H1 (cell line): ENCODE measurements around the gene KHDRBS1. TPM values are rescaled to one million over a fixed set of nuclear protein-coding genes. Genes with fewer than 3 reads are reported as not detected.

Experiments used
- ASH2L ChIP-seq: fragments of 200-600, 300-600 bp; sonication (generic); IDR thresholded peaks from one replicate; pipeline ENCODE4 v1.7.1; 2017; ENCODE audit warnings: low read length
- BCL11A ChIP-seq, 2 experiments: IDR thresholded peaks; one replicate each; pipeline ENCODE4 v1.6.1; 2011; ENCODE audit warnings: low read depth in 2 of 2, low read length in 2 of 2, mild to moderate bottlenecking in 2 of 2
- CTCF ChIP-seq, 3 experiments: IDR thresholded peaks; 1 replicate in 2 of 3; 2 replicates in 1 of 3; pipeline versions ENCODE4 v1.5.1 to v1.6.1; 2011; ENCODE audit warnings: low read length in 3 of 3, mild to moderate bottlenecking in 3 of 3, inconsistent platforms in 2 of 3, low read depth in 1 of 3, moderate library complexity in 1 of 3; ENCODE audit not compliant: insufficient read depth in 1 of 3; ENCODE audit errors: control extremely low read depth in 1 of 3
- E2F6 ChIP-seq: IDR thresholded peaks from 2 replicates; pipeline ENCODE4 v1.6.1; 2012; ENCODE audit warnings: inconsistent platforms
- FOSL1 ChIP-seq: IDR thresholded peaks from 2 replicates; pipeline ENCODE4 v1.6.1; 2011; ENCODE audit warnings: mild to moderate bottlenecking, low read depth, low read length, moderate library complexity; ENCODE audit not compliant: insufficient read depth
- GABPA ChIP-seq: IDR thresholded peaks from 2 replicates; pipeline ENCODE4 v1.6.1; 2011; ENCODE audit warnings: mild to moderate bottlenecking, low read length, moderate library complexity, borderline replicate concordance; ENCODE audit not compliant: insufficient read depth
- KDM1A ChIP-seq: fragments of 200-600, 300-600 bp; sonication (generic); IDR thresholded peaks from 2 replicates; pipeline ENCODE4 v1.7.1; 2016; ENCODE audit warnings: mild to moderate bottlenecking, low read length, borderline replicate concordance
- KDM4A ChIP-seq: IDR thresholded peaks from one replicate; pipeline ENCODE4 v1.7.1; 2012; ENCODE audit warnings: low read depth, mild to moderate bottlenecking, moderate library complexity, low read length, inconsistent platforms; ENCODE audit not compliant: severe bottlenecking
- PHF8 ChIP-seq: fragments of 200-600 bp; sonication (generic); conservative IDR thresholded peaks from 2 replicates; pipeline ENCODE4 v1.7.1; 2012; ENCODE audit warnings: low read depth, mild to moderate bottlenecking, inconsistent platforms, low read length, moderate library complexity
- RNF2 ChIP-seq: fragments of 200-900, 300-1000 bp; sonication (generic); IDR thresholded peaks from 2 replicates; pipeline ENCODE4 v1.7.1; 2016; ENCODE audit warnings: borderline replicate concordance, low read depth, mild to moderate bottlenecking, antibody characterized with exemption, low read length; ENCODE audit not compliant: poor library complexity, severe bottlenecking; ENCODE audit errors: missing control alignments
- SAP30 ChIP-seq: fragments of 300-600 bp; sonication (generic); IDR thresholded peaks from 2 replicates; pipeline ENCODE4 v1.7.1; 2012; ENCODE audit warnings: low read length, moderate library complexity, mild to moderate bottlenecking, inconsistent platforms; ENCODE audit not compliant: insufficient read depth, insufficient replicate concordance
- SIN3A ChIP-seq, 2 experiments: IDR thresholded peaks in 1 of 2; conservative IDR thresholded peaks in 1 of 2; 2 replicates each; pipeline ENCODE4 v1.6.1; 2011 to 2012; ENCODE audit warnings: low read length in 2 of 2, improper control_type of control experiment in 1 of 2, low read depth in 1 of 2, mild to moderate bottlenecking in 1 of 2
- SIRT6 ChIP-seq: IDR thresholded peaks from one replicate; pipeline ENCODE4 v1.7.1; 2012; ENCODE audit warnings: low read length, inconsistent platforms
- SRF ChIP-seq: IDR thresholded peaks from 2 replicates; pipeline ENCODE4 v1.6.1; 2011; ENCODE audit warnings: mild to moderate bottlenecking, low read depth, low read length, moderate library complexity
- TAF7 ChIP-seq: optimal IDR thresholded peaks from 2 replicates; pipeline ENCODE3; 2011; ENCODE audit warnings: low read depth, mild to moderate bottlenecking, inconsistent platforms, low read length, moderate library complexity, borderline replicate concordance
- ZNF274 ChIP-seq: IDR thresholded peaks from 2 replicates; pipeline ENCODE4 v1.7.0; 2012; ENCODE audit warnings: low read length, borderline replicate concordance; ENCODE audit errors: extremely low read depth
- polyA plus RNA-seq, 7 experiments: library from polyadenylated mRNA; depleted of rRNA in 3 of 7; stranded (reverse) in 5 of 7; unstranded in 2 of 7; fragments of >200 nt in 5 of 7; fragments of 200-250 nt in 2 of 7; gene quantifications; 1 replicate in 5 of 7; 2 replicates in 1 of 7; 4 replicates in 1 of 7; pipeline versions ENCODE4 v1.2.1 to v1.2.3, GENCODE V29; 2011 to 2013; ENCODE audit warnings: missing spikeins in 2 of 7, mixed read lengths in 2 of 7
- total RNA-seq: library from RNA; stranded (reverse); fragmentation: NEBNext Ultra II Directional; extraction: Animal tissue kit (Norgen Biotek cat#: 25700); gene quantifications from 2 replicates; pipeline ENCODE4 v1.2.1, GENCODE V29; 2021
- TF ChIP-seq, protein P1 (sequence below): IDR thresholded peaks from 2 replicates; pipeline ENCODE4 v1.6.1; 2012; ENCODE audit warnings: low read length, inconsistent platforms

The KHDRBS1 gene
- total and polyA plus RNA-seq, 2 of the 8 experiments (the other 6 are each of a cell fraction or from before 2014, with no cell fraction given) = 53.8 to 284 TPM

- TF ChIP-seq BCL11A (IDR thresholded peaks at IDR 0.05; ENCODE audit: low read depth in 2 of 2, low read length in 2 of 2) = no peak
- TF ChIP-seq TAF7 = peak; percentile 68
- TF ChIP-seq CTCF (IDR thresholded peaks at IDR 0.05; ENCODE audit: control extremely low read depth in 1 of 3, insufficient read depth in 1 of 3, low read depth in 1 of 3, low read length in 3 of 3) = no peak
- no peak for TF ChIP-seq SIRT6
- peak; percentile 56; the same call in 1 of the 2 replicates for TF ChIP-seq KDM1A
- no peak for TF ChIP-seq SRF
- peak; percentile 86 for TF ChIP-seq KDM4A
- peak; percentile 5 to 69; a peak in 1 of 4 replicates for TF ChIP-seq SIN3A (conservative IDR thresholded peaks at IDR 0.05 in 1 of 2, IDR thresholded peaks at IDR 0.05 in 1 of 2; ENCODE audit: low read depth in 1 of 2, low read length in 2 of 2)
- TF ChIP-seq ZNF274 = no peak
- no peak for TF ChIP-seq RNF2
- TF ChIP-seq E2F6 = peak; percentile 82
- TF ChIP-seq FOSL1 = no peak
- TF ChIP-seq ASH2L = peak; percentile 69
- TF ChIP-seq PHF8 = peak; percentile 86
- TF ChIP-seq SAP30 = no peak
- TF ChIP-seq, protein P1, sequence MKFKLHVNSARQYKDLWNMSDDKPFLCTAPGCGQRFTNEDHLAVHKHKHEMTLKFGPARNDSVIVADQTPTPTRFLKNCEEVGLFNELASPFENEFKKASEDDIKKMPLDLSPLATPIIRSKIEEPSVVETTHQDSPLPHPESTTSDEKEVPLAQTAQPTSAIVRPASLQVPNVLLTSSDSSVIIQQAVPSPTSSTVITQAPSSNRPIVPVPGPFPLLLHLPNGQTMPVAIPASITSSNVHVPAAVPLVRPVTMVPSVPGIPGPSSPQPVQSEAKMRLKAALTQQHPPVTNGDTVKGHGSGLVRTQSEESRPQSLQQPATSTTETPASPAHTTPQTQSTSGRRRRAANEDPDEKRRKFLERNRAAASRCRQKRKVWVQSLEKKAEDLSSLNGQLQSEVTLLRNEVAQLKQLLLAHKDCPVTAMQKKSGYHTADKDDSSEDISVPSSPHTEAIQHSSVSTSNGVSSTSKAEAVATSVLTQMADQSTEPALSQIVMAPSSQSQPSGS = no peak
- no peak for TF ChIP-seq GABPA
Observed at GRCh38 chr1:32013386-32014198, at the start of gene KHDRBS1 (continued).
